GM12878 (cell line): ENCODE data around the gene TADA3. TPM values are rescaled to one million over a fixed set of nuclear protein-coding genes. Genes with fewer than 3 reads are reported as not detected.

Experiments
- ATAC-seq: fragments of 200-7000 bp; cut with Tn5 transposase; 3 replicates; pipeline ENCODE4 v1.9.1; 2020; ENCODE audit warnings: mild to moderate bottlenecking, moderate library complexity
- BruUV-seq: library from RNA; stranded (reverse); fragments of 400-500 nt; replicated peaks from 2 replicates; lab custom pipeline; 2021; lab: Mats Ljungman, UMichigan
- CTCF ChIA-PET: fragments of 300-600 bp; sonication (Branson Sonifier 250); formaldehyde crosslinking; extraction: SDS; loops from one replicate; lab custom pipeline; 2021; ENCODE audit warnings: inconsistent platforms; lab: Yijun Ruan, JAX
- POLR2A ChIA-PET: fragments of 350-600 bp; formaldehyde crosslinking; extraction: SDS; loops from one replicate; lab custom pipeline; 2021; ENCODE audit warnings: inconsistent platforms; lab: Charles Lee
- RAD21 ChIA-PET: fragments of 300-600 bp; sonication (Branson Sonifier 250); formaldehyde crosslinking; loops from one replicate; lab custom pipeline; 2023; ENCODE audit warnings: antibody characterized with exemption; ENCODE audit not compliant: unreplicated experiment; lab: Charles Lee
- SMC1A ChIA-PET: fragments of 300-600 bp; sonication (Branson Sonifier 250); formaldehyde crosslinking; loops from one replicate; lab custom pipeline; 2023; ENCODE audit not compliant: unreplicated experiment, uncharacterized antibody; lab: Charles Lee
- DNase-seq: peaks from one replicate; pipeline ENCODE4 v3.0.0-alpha.2; 2011; ENCODE audit warnings: low read depth, low spot score
- FAIRE-seq: peaks from 3 replicates; lab custom pipeline; 2011; peaks lifted over from hg19 to GRCh38; lab: Jason Lieb, UNC
- H2AFZ ChIP-seq: 2 replicates; pipeline ENCODE4 v1.6.0; 2011; ENCODE audit warnings: low read depth, low read length, control low read depth; ENCODE audit not compliant: control insufficient read depth
- H3K27ac ChIP-seq: 2 replicates; pipeline ENCODE4 v1.5.1; 2011; ENCODE audit warnings: control low read depth; ENCODE audit not compliant: control insufficient read depth, insufficient read depth
- H3K27me3 ChIP-seq, 2 experiments: replicated peaks in 1 of 2; 2 replicates each; pipeline versions ENCODE4 v1.6.0 to v1.6.1; 2011; ENCODE audit warnings: low read length in 1 of 2; ENCODE audit not compliant: control insufficient read depth in 2 of 2, insufficient read depth in 2 of 2
- H3K36me3 ChIP-seq, 2 experiments: 2 replicates each; pipeline ENCODE4 v1.5.1; 2011; ENCODE audit warnings: low read length in 1 of 2; ENCODE audit not compliant: control insufficient read depth in 2 of 2, insufficient read depth in 2 of 2
- H3K4me1 ChIP-seq: 2 replicates; pipeline ENCODE4 v1.6.1; 2011; ENCODE audit warnings: mild to moderate bottlenecking, low read length, moderate library complexity, mixed read lengths; ENCODE audit not compliant: control insufficient read depth, insufficient read depth
- H3K4me2 ChIP-seq: 2 replicates; pipeline ENCODE4 v1.6.0; 2011; ENCODE audit warnings: control low read depth; ENCODE audit not compliant: control insufficient read depth, insufficient read depth
- H3K4me3 ChIP-seq: fragments of 200-600 bp; sonication (generic); 2 replicates; pipeline ENCODE4 v1.5.1; 2016
- H3K79me2 ChIP-seq: 2 replicates; pipeline ENCODE4 v1.6.0; 2011; ENCODE audit warnings: low read length; ENCODE audit not compliant: control insufficient read depth, insufficient read depth
- H3K9ac ChIP-seq: 2 replicates; pipeline ENCODE4 v1.8.0; 2011; ENCODE audit warnings: low read length, control low read depth, mixed read lengths; ENCODE audit not compliant: control insufficient read depth, insufficient read depth
- H3K9me3 ChIP-seq: replicated peaks from 3 replicates; pipeline ENCODE4 v1.5.1; 2011; ENCODE audit warnings: mild to moderate bottlenecking, low read length; ENCODE audit not compliant: control insufficient read depth, insufficient read depth
- H4K20me1 ChIP-seq: 2 replicates; pipeline ENCODE4 v1.6.0; 2011; ENCODE audit not compliant: control insufficient read depth, insufficient read depth
- FOXM1 ChIP-seq: IDR thresholded peaks from 2 replicates; pipeline ENCODE4 v1.6.1; 2012; ENCODE audit warnings: low read depth, mild to moderate bottlenecking, inconsistent platforms, low read length, moderate library complexity
- IRF3 ChIP-seq: fragments of 450-650 bp; IDR thresholded peaks from 2 replicates; pipeline ENCODE4 v1.6.1; 2014; ENCODE audit warnings: mild to moderate bottlenecking
- IRF4 ChIP-seq: IDR thresholded peaks from 2 replicates; pipeline ENCODE4 v1.6.1; 2011; ENCODE audit warnings: low read depth, low read length
- MLLT1 ChIP-seq: fragments of 450-650 bp; IDR thresholded peaks from 2 replicates; pipeline ENCODE4 v1.6.1; 2016; ENCODE audit warnings: mild to moderate bottlenecking
- NFYB ChIP-seq: IDR thresholded peaks from 2 replicates; pipeline ENCODE4 v1.6.1; 2011; ENCODE audit warnings: low read depth, mild to moderate bottlenecking, low read length, improper control_type of control experiment, moderate library complexity; ENCODE audit not compliant: insufficient read depth
- NRF1 ChIP-seq: conservative IDR thresholded peaks from 2 replicates; pipeline ENCODE4 v1.6.1; 2011; ENCODE audit warnings: mild to moderate bottlenecking, low read depth, low read length, improper control_type of control experiment
- PAX5 ChIP-seq: IDR thresholded peaks from 2 replicates; pipeline ENCODE4 v1.6.1; 2011; ENCODE audit warnings: low read depth, low read length, borderline replicate concordance
- POLR2A ChIP-seq: IDR thresholded peaks from 2 replicates; pipeline ENCODE4 v1.6.1; 2011; ENCODE audit warnings: low read depth, mild to moderate bottlenecking, low read length
- USF2 ChIP-seq: IDR thresholded peaks from 2 replicates; pipeline ENCODE4 v1.6.1; 2011; ENCODE audit warnings: low read depth, low read length, improper control_type of control experiment, borderline replicate concordance
- ZBED1 ChIP-seq: IDR thresholded peaks from 2 replicates; pipeline ENCODE4 v1.6.1; 2016; ENCODE audit warnings: borderline replicate concordance
- WGBS: methylation state at CpG from one replicate; pipeline ENCODE4 v1.1.6; 2016; ENCODE audit warnings: low lambda C conversion rate; ENCODE audit not compliant: insufficient replicate concordance, insufficient coverage; ENCODE audit errors: missing lambda C conversion rate; 5-methylcytosine and 5-hydroxymethylcytosine counted together
- in situ Hi-C: fragments of 300-500 bp; cut with MboI; formaldehyde crosslinking; loops from 9 replicates; pipeline ENCODE4 v1.14.3; 2018; ENCODE audit warnings: mixed read lengths
- intact Hi-C: fragments of 100-400 bp; cut with micrococcal nuclease; formaldehyde crosslinking; loops from one replicate; pipeline ENCODE4 v1.14.2; 2022; ENCODE audit not compliant: unreplicated experiment
- polyA plus RNA-seq, 11 experiments: library from polyadenylated mRNA; depleted of rRNA in 4 of 11; unstranded in 6 of 11; stranded (reverse) in 5 of 11; fragments of >200 nt; fragmentation: Nextera tagmentation in 4 of 11; fragmentation: Illumina TruSeq in 1 of 11; extraction: Ambion mirVana in 4 of 11; extraction: Trizol in 1 of 11; gene quantifications; 1 replicate in 1 of 11; 2 replicates in 10 of 11; pipeline versions ENCODE4 v1.2.1 to v1.2.3, GENCODE V29; 2011 to 2016; ENCODE audit warnings: inconsistent platforms in 2 of 11, missing spikeins in 2 of 11, low read depth in 1 of 11
- total RNA-seq, 4 experiments: library from RNA; depleted of rRNA in 3 of 4; stranded (reverse); fragments of >200 nt in 3 of 4; fragmentation: Illumina TruSeq in 1 of 4; extraction: Trizol in 1 of 4; gene quantifications; 2 replicates each; pipeline versions ENCODE4 v1.2.1 to v1.2.3, GENCODE V29; 2013 to 2021

The TADA3 gene
- total and polyA plus RNA-seq, 10 of the 15 experiments (the other 5 are each of a cell fraction or from before 2014, with no cell fraction given): 2.6 to 71.2 (median 51.0) TPM

GRCh38 chr3:9806688-9807589 lies 14.7 kb upstream of the TADA3 start:
- Histone ChIP-seq H3K36me3 (peaks cover 27 to 40% of the 10 kb centered on the region in 2 experiments), H3K79me2 (no peaks in the 10 kb centered on the region), H3K4me1 (peaks cover 13% of the 10 kb centered on the region), H4K20me1 (no peaks in the 10 kb centered on the region), H3K9me3 (no peaks in the 10 kb centered on the region), H3K4me3 (no peak overlapping the region), H3K4me2 (no peak overlapping the region), H3K27ac (no peak overlapping the region), H3K9ac (no peak overlapping the region), H2AFZ (no peak overlapping the region), H3K27me3 (no peaks in the 10 kb centered on the region)
- ChIA-PET CTCF (interaction anchor here (1.0 kb wide), 1 partner anchor 14 kb away, joined by 3 read pairs; the partner anchor contains the start of gene ARPC4), SMC1A (interaction anchor here (1.0 to 1.1 kb wide), 3 partner anchors 12 to 54 kb away, joined by 3 to 7 read pairs (median 4); no protein-coding TSS in a partner anchor), RAD21 (interaction anchor here (1.6 to 2.0 kb wide), 2 partner anchors 11 to 76 kb away, joined by 5 read pairs; partner anchors contain the start of gene BRPF1), POLR2A (interaction anchor here (0.6 to 2.9 kb wide), 3 partner anchors 11 to 24 kb away, joined by 4 to 19 read pairs (median 9); partner anchors contain the start of genes ARPC4 and TADA3)
- in situ Hi-C loops (no loop called here), intact Hi-C loops (loop anchor here (5.0 kb wide), 1 partner anchor 75 kb away; the partner anchor contains the start of gene BRPF1)
- 0 out of 2 replicates have a peak, but pooled peaks have one; percentile 21 for TF ChIP-seq FOXM1
- TF ChIP-seq NRF1: no peak
- TSS peak; percentile 54 for BruUV-seq
- ATAC-seq: no peak
- DNase-seq: no peak
- no peak for FAIRE-seq
- 82% methylated on average over 4 of the region's 7 CpGs for WGBS

- Histone ChIP-seq H3K4me1 (peaks cover 13% of the 10 kb centered on the region), H3K27me3 (no peaks in the 10 kb centered on the region), H3K9ac (no peak overlapping the region), H3K36me3 (peaks cover 31 to 45% of the 10 kb centered on the region in 2 experiments), H4K20me1 (no peaks in the 10 kb centered on the region), H3K4me2 (no peak overlapping the region), H2AFZ (no peak overlapping the region), H3K9me3 (no peaks in the 10 kb centered on the region), H3K79me2 (no peaks in the 10 kb centered on the region; the same call in 1 of the 2 replicates), H3K4me3 (no peak overlapping the region), H3K27ac (no peak overlapping the region)
- TF ChIP-seq IRF4 (no peak), NFYB (no peak), USF2 (no peak), IRF3 (no peak), PAX5 (no peak), MLLT1 (no peak), POLR2A (0 out of 2 replicates have a peak, but pooled peaks have one; percentile 36), ZBED1 (no peak)
- no peak for FAIRE-seq
- intact Hi-C loops (loop anchor here (5.0 kb wide), 1 partner anchor 74 kb away; the partner anchor contains the start of gene BRPF1), in situ Hi-C loops (no loop called here)
- ATAC-seq: no peak
- CTCF ChIA-PET: interaction anchor here (0.7 kb wide), 1 partner anchor 302 kb away, joined by 3 read pairs; no protein-coding TSS in a partner anchor
- no peak for DNase-seq
- RAD21 ChIA-PET: no interaction called here
- SMC1A ChIA-PET: no interaction called here
- BruUV-seq: no TSS peak
- 95% methylated on average over 12 of the region's 12 CpGs for WGBS
- POLR2A ChIA-PET: interaction anchor here (1.4 to 2.6 kb wide), 2 partner anchors 13 to 27 kb away, joined by 3 to 9 read pairs; partner anchors contain the start of genes ARPC4 and TADA3
These were observed 13.9 kb upstream of the TADA3 start for GRCh38 chr3:9806137-9806536.
